ENCODE measurements around the gene GPR101.
"Not testable (repeated sequence)": the region's sequence is repeated elsewhere in the genome, so short reads cannot be mapped to it uniquely, and the experiment has no call there.

Gene GPR101

DNA sequence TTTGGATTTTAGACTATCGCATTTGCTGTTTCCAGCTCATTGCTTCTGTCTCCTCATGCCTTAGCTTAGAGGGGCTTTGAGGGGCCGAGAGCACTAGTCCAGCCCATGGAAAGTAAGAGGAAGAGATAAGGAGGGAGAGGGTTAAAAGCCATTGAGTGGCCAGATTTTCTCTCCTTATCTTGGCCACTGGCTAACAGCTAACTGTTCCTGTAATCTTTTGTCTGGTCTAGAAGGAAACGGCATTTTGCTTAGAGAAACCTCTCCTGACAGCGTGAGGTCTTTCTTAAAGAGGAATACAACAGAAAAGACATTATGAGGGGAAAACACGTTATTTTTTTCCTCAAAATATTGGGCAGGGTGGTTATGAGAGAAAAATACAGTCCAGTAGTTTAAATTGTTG lies 7.9 kb downstream of the GPR101 start:
- no peak for DNase-seq (ENCODE audit: low spot score)

DNA sequence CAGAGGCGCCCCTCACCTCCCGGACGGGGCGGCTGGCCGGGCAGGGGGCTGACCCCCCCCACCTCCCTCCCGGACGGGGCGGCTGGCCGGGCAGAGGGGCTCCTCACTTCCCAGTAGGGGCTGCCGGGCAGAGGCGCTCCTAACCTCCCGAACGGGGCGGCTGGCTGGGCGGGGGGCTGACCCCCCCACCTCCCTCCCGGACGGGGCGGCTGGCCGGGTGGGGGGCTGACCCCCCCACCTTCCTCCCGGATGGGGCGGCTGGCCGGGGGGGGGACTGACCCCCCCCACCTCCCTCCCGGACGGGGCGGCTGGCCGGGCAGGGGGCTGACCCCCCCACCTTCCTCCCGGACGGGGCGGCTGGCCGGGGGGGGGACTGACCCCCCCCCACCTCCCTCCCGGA lies 33.6 kb downstream of the GPR101 start:
- not testable (repeated sequence) for DNase-seq (ENCODE audit: low spot score)

DNA sequence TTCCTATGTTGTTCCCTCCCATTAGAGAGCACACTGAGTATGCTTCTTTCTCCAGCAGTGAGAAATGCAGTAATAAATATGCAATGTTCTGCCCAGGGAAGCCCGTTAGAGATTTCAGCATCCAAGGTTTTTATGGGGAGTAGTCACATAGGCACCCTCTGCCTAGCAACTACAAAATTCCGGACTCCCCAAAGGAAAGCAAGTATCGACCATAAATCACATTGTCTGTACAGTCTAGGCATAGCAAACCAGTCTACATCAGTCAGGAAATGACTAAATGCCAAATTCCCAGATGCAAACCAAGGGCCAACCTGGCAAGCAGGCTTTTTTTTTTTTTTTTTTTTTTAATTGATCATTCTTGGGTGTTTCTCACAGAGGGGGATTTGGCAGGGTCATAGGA lies 34.8 kb downstream of the GPR101 start:
- no peak for DNase-seq (ENCODE audit: low spot score)
